GM13977 (cell line): ENCODE data around the gene SLC22A23.

Source experiments
- DNase-seq: peaks from one replicate; pipeline ENCODE4 v3.0.0; 2012; ENCODE audit warnings: low spot score
- in situ Hi-C: fragments of 300-500 bp; cut with MboI; formaldehyde crosslinking; loops from one replicate; pipeline ENCODE4 v1.12.0; 2022; ENCODE audit warnings: low sequenced_read_pairs, low pct_unique_long_range_greater_than_20kb, mixed read lengths, inconsistent platforms; ENCODE audit not compliant: unreplicated experiment
- TF ChIP-seq, protein P1 (sequence below): IDR thresholded peaks from 2 replicates; pipeline ENCODE4 v1.5.1; 2012; ENCODE audit warnings: mild to moderate bottlenecking, control low read depth; ENCODE audit not compliant: insufficient read depth; ENCODE audit errors: extremely low read depth, missing control alignments

SLC22A23 gene

GRCh38 chr6:3460253-3460652, 3.4 kb upstream of the SLC22A23 start:
- in situ Hi-C loops: no loop called here
- no peak for DNase-seq
- TF ChIP-seq, protein P1, sequence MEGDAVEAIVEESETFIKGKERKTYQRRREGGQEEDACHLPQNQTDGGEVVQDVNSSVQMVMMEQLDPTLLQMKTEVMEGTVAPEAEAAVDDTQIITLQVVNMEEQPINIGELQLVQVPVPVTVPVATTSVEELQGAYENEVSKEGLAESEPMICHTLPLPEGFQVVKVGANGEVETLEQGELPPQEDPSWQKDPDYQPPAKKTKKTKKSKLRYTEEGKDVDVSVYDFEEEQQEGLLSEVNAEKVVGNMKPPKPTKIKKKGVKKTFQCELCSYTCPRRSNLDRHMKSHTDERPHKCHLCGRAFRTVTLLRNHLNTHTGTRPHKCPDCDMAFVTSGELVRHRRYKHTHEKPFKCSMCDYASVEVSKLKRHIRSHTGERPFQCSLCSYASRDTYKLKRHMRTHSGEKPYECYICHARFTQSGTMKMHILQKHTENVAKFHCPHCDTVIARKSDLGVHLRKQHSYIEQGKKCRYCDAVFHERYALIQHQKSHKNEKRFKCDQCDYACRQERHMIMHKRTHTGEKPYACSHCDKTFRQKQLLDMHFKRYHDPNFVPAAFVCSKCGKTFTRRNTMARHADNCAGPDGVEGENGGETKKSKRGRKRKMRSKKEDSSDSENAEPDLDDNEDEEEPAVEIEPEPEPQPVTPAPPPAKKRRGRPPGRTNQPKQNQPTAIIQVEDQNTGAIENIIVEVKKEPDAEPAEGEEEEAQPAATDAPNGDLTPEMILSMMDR: no peak

GRCh38 chr6:3458706-3459421, 2.0 kb upstream of the SLC22A23 start:
- no peak for DNase-seq
- TF ChIP-seq, protein P1: no peak
- in situ Hi-C loops: no loop called here

DNA sequence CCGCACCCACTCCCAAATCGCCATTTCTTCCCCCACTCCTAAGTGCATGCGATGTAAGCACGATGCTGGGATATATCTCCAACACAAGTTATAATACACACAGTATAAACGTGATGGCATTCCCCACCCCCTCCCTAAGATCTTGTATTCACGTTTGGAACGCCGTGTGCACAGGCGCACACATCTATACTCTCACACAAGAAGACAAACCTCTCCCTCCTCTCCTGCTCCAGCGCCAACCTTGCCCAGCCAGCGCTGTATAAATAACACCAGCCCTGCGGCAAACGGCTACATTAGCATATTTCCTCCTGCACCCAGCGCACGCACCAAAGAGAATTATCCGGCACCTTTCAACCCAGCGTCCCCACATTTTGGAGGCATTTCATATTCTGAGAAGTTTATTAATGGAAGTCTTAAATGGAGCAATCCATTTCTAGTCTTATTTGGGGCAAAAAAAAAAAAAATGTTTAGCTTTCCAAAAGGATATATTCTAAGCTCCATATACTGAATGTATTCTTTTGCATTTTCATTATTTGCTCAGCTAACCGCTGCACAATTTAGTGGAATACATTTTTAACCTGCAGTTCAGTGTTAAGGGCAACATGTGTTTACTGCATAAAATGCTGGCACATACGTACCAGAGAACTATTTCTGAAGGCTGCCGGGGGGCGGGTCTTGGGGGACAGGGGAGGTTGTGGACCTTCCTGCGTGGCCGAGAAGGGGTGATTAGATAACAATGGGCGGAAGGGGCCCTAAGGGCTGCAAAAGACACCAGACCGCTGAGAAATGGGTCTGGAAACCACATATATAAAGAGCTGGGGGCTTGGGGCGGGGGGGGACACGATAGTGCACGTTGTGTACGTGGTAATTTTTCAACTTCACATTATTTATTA, 1.1 kb upstream of the SLC22A23 start:
- DNase-seq: no peak
- TF ChIP-seq, protein P1: no peak
- in situ Hi-C loops: no loop called here

- TF ChIP-seq, protein P1: no peak
- DNase-seq: no peak
- in situ Hi-C loops: no loop called here
Measured at GRCh38 chr6:3456395-3456897, 404 bp downstream of the SLC22A23 start.

GRCh38 chr6:3455569-3456394, 1.1 kb downstream of the SLC22A23 start:
- TF ChIP-seq, protein P1: no peak
- in situ Hi-C loops: no loop called here
- DNase-seq: peak; percentile 43

- TF ChIP-seq, protein P1: no peak
- in situ Hi-C loops: no loop called here
- no peak for DNase-seq
Measured at GRCh38 chr6:3455147-3455568, 1.7 kb downstream of the SLC22A23 start.
